A549 (cell line): Measurements from ENCODE around the gene MIB1. TPM values are rescaled to one million over a fixed set of nuclear protein-coding genes. Genes with fewer than 3 reads are reported as not detected.
A peak's percentile ranks its signal among the peaks of the same experiment; 100 is the strongest.

ENCODE experiments used
- ATAC-seq, 2 experiments: fragments of 200-7000 bp in 1 of 2; fragments of >200 bp in 1 of 2; cut with Nextera tagmentation in 1 of 2; cut with Tn5 transposase in 1 of 2; 3 replicates each; pipeline versions ENCODE4 v1.8.0 to v1.9.1; 2018 to 2020; ENCODE audit warnings: mild to moderate bottlenecking in 1 of 2, moderate library complexity in 1 of 2
- CTCF ChIA-PET: fragments of 300-600 bp; sonication (Branson Sonifier 250); formaldehyde crosslinking; extraction: SDS; loops from one replicate; lab custom pipeline; 2021; ENCODE audit warnings: antibody characterized with exemption, inconsistent platforms; lab: Yijun Ruan, JAX
- POLR2A ChIA-PET: fragments of 350-600 bp; formaldehyde crosslinking; extraction: SDS; loops from one replicate; lab custom pipeline; 2021; ENCODE audit warnings: antibody characterized with exemption, inconsistent platforms; lab: Yijun Ruan, JAX
- DNase-seq, 2 experiments: peaks; one replicate each; pipeline versions ENCODE4 v3.0.0 to v3.0.0-alpha.2; 2011 to 2016; ENCODE audit warnings: low read depth in 1 of 2, low spot score in 1 of 2
- FAIRE-seq: peaks from 2 replicates; lab custom pipeline; 2011; peaks lifted over from hg19 to GRCh38; lab: Jason Lieb, UNC
- H3K27ac ChIP-seq, 2 experiments: fragments of >200 bp; sonication (Bioruptor Twin); formaldehyde crosslinking; 3 replicates each; pipeline ENCODE4 v1.5.1; 2016 to 2017
- H3K4me1 ChIP-seq: fragments of >200 bp; sonication (Bioruptor Twin); formaldehyde crosslinking; 3 replicates; pipeline ENCODE4 v1.6.1; 2016
- H3K4me2 ChIP-seq: fragments of >200 bp; sonication (Bioruptor Twin); formaldehyde crosslinking; 3 replicates; pipeline ENCODE4 v1.6.1; 2016
- H3K4me3 ChIP-seq: fragments of >200 bp; sonication (Bioruptor Twin); formaldehyde crosslinking; 3 replicates; pipeline ENCODE4 v1.5.1; 2016
- H3K9me3 ChIP-seq: fragments of >200 bp; sonication (Bioruptor Twin); formaldehyde crosslinking; 3 replicates; pipeline ENCODE4 v1.6.1; 2016
- BHLHE40 ChIP-seq: IDR thresholded peaks from 2 replicates; pipeline ENCODE4 v1.6.1; 2012; ENCODE audit warnings: low read depth, low read length, inconsistent platforms
- CBX8 ChIP-seq: fragments of 200-600 bp; sonication (generic); IDR thresholded peaks from 2 replicates; pipeline ENCODE4 v1.6.1; 2016
- CEBPB ChIP-seq, 2 experiments: fragments of >200 bp in 1 of 2; sonication (Bioruptor Twin) in 1 of 2; formaldehyde crosslinking in 1 of 2; IDR thresholded peaks; 2 replicates each; pipeline ENCODE4 v1.6.1; 2012 to 2016
- CHD2 ChIP-seq: fragments of 150-350 bp; IDR thresholded peaks from 2 replicates; pipeline ENCODE4 v1.6.1; 2014; ENCODE audit warnings: low read length; ENCODE audit not compliant: partially characterized antibody
- EHMT2 ChIP-seq: fragments of 200-600 bp; sonication (generic); IDR thresholded peaks from 2 replicates; pipeline ENCODE4 v1.6.1; 2016; ENCODE audit warnings: antibody characterized with exemption, low read depth, mild to moderate bottlenecking, moderate library complexity
- FOSB ChIP-seq: fragments of 250-450 bp; sonication (Bioruptor Pico); IDR thresholded peaks from 2 replicates; pipeline ENCODE4 v1.5.0; 2020; ENCODE audit warnings: mild to moderate bottlenecking, moderate library complexity
- FOSL2 ChIP-seq, 2 experiments: fragments of 450-650 bp in 1 of 2; fragments of >200 bp in 1 of 2; sonication (Bioruptor Twin) in 1 of 2; formaldehyde crosslinking; IDR thresholded peaks; 2 replicates each; pipeline versions ENCODE4 v1.5.0 to v1.6.1; 2016 to 2020; ENCODE audit warnings: mild to moderate bottlenecking in 1 of 2, moderate library complexity in 1 of 2
- HOXA7 ChIP-seq: fragments of 250-450 bp; sonication (Bioruptor Pico); IDR thresholded peaks from 2 replicates; pipeline ENCODE4 v1.5.0; 2020; ENCODE audit warnings: mild to moderate bottlenecking, moderate library complexity
- HOXB5 ChIP-seq: fragments of 250-450 bp; sonication (Bioruptor Pico); IDR thresholded peaks from 2 replicates; pipeline ENCODE4 v1.5.0; 2020; ENCODE audit warnings: mild to moderate bottlenecking, moderate library complexity
- KDM5A ChIP-seq: fragments of 200-600 bp; sonication (generic); IDR thresholded peaks from 2 replicates; pipeline ENCODE4 v1.6.1; 2016; ENCODE audit warnings: antibody characterized with exemption, mild to moderate bottlenecking
- MAFK ChIP-seq: fragments of 450-650 bp; IDR thresholded peaks from 2 replicates; pipeline ENCODE4 v1.6.1; 2014; ENCODE audit not compliant: partially characterized antibody
- MAZ ChIP-seq: fragments of 150-350 bp; IDR thresholded peaks from 2 replicates; pipeline ENCODE4 v1.6.1; 2014; ENCODE audit warnings: antibody characterized with exemption, low read depth, low read length, borderline replicate concordance
- MYC ChIP-seq: IDR thresholded peaks from 2 replicates; pipeline ENCODE4 v1.6.1; 2012; ENCODE audit warnings: mild to moderate bottlenecking, inconsistent platforms, low read length, improper control_type of control experiment, borderline replicate concordance
- NR3C1 ChIP-seq: fragments of >200 bp; sonication (Bioruptor Twin); formaldehyde crosslinking; IDR thresholded peaks from 3 replicates; pipeline ENCODE4 v1.6.1; 2017
- RAD21 ChIP-seq, 2 experiments: fragments of >200 bp in 1 of 2; sonication (Bioruptor Twin) in 1 of 2; formaldehyde crosslinking in 1 of 2; IDR thresholded peaks in 1 of 2; conservative IDR thresholded peaks in 1 of 2; 2 replicates in 1 of 2; 3 replicates in 1 of 2; pipeline ENCODE4 v1.6.1; 2012 to 2018; ENCODE audit warnings: inconsistent platforms in 1 of 2
- SMC3 ChIP-seq: fragments of >200 bp; sonication (Bioruptor Twin); formaldehyde crosslinking; IDR thresholded peaks from 3 replicates; pipeline ENCODE4 v1.6.1; 2018; ENCODE audit warnings: inconsistent platforms
- SREBF2 ChIP-seq: fragments of 450-650 bp; IDR thresholded peaks from 2 replicates; pipeline ENCODE4 v1.6.1; 2014; ENCODE audit warnings: mild to moderate bottlenecking, moderate library complexity
- WGBS: methylation state at CpG from one replicate; pipeline ENCODE4 v1.1.6; 2017; ENCODE audit errors: missing lambda C conversion rate; 5-methylcytosine and 5-hydroxymethylcytosine counted together
- polyA plus RNA-seq, 4 experiments: library from polyadenylated mRNA; depleted of rRNA in 3 of 4; stranded (reverse); fragments of >200 nt; fragmentation: RNase III in 1 of 4; extraction: RNeasy Plus Mini Kit Qiagen cat#74134 plus additional on column Dnase treatment in 1 of 4; gene quantifications; 2 replicates in 3 of 4; 3 replicates in 1 of 4; pipeline ENCODE4 v1.2.3, GENCODE V29; 2011 to 2017
- TF ChIP-seq, protein P1 (sequence below): fragments of 450-650 bp; IDR thresholded peaks from 2 replicates; pipeline ENCODE4 v1.6.1; 2014; ENCODE audit warnings: antibody characterized with exemption
- TF ChIP-seq, protein P2 (sequence below): fragments of >200 bp; sonication (Bioruptor Twin); formaldehyde crosslinking; IDR thresholded peaks from 2 replicates; pipeline ENCODE4 v1.6.1; 2016
- TF ChIP-seq, protein P3 (sequence below): fragments of >200 bp; sonication (Bioruptor Twin); formaldehyde crosslinking; IDR thresholded peaks from 3 replicates; pipeline ENCODE4 v1.5.1; 2016
- TF ChIP-seq, protein P4 (sequence below): IDR thresholded peaks from 2 replicates; pipeline ENCODE4 v1.6.1; 2012

The MIB1 gene
- polyA plus RNA-seq, 2 of the 4 experiments (the other 2 are of a cell fraction): 9.6 to 22.2 TPM

DNA sequence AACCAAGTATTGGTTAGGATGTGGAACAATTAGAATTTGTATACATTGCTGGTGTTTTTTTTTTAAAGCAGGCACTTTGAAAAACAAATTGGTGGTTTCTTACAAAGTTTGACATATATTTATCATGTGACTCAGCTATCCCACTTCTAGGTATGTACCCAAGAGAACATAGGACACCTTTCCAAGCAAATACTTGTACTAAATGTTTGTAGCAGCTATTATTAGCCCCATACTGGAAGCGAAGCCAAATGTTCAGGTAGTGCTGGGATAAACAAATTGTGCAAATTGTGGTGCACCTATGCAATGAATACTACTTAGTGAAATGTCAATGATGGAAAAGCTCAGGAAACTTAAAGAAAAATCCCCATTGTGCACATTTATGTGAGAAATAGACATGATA, 101.0 kb downstream of the MIB1 start:
- DNase-seq (no peak), FAIRE-seq (no peak), ATAC-seq (no peak)
- Histone ChIP-seq H3K4me3 (no peak overlapping the region), H3K27ac (no peak overlapping the region), H3K4me1 (no peaks in the 10 kb centered on the region), H3K9me3 (no peaks in the 10 kb centered on the region), H3K4me2 (no peak overlapping the region)
- 88% methylated on average over 1 of the region's 1 CpG for WGBS
- TF ChIP-seq NR3C1 (no peak), CHD2 (no peak), HOXB5 (CRISPR knock-in tag) (no peak), SMC3 (no peak), FOSL2 (IDR thresholded peaks at IDR 0.05) (no peak), FOSL2 (CRISPR knock-in tag; IDR thresholded peaks at IDR 0.05) (no peak), CEBPB (IDR thresholded peaks at IDR 0.05) (no peak), SREBF2 (no peak), CBX8 (no peak), KDM5A (no peak), HOXA7 (no peak), FOSB (CRISPR knock-in tag) (no peak), EHMT2 (no peak), BHLHE40 (no peak)
- TF ChIP-seq, protein P1, sequence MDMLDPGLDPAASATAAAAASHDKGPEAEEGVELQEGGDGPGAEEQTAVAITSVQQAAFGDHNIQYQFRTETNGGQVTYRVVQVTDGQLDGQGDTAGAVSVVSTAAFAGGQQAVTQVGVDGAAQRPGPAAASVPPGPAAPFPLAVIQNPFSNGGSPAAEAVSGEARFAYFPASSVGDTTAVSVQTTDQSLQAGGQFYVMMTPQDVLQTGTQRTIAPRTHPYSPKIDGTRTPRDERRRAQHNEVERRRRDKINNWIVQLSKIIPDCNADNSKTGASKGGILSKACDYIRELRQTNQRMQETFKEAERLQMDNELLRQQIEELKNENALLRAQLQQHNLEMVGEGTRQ: no peak
- TF ChIP-seq, protein P2, sequence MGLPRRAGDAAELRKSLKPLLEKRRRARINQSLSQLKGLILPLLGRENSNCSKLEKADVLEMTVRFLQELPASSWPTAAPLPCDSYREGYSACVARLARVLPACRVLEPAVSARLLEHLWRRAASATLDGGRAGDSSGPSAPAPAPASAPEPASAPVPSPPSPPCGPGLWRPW: no peak
- POLR2A ChIA-PET: no interaction called here
- CTCF ChIA-PET: no interaction called here

DNA sequence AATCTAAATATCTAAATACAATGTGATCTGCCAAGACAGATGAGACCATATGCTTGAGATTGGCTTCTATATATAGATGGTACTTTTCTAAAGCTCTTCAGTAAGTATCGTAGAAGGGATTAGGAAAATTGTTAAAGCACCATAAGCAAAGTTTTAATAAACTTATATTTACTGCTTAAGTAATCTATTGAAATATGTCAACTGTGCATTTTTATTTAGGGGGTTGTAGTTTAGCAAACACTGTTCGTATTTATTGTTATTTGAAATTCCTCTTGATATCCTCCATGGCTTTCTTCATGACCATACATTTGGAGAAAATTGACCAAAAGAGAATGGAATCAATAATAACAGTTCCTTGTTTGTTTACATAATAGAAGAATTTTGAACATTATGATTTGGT, 102.7 kb downstream of the MIB1 start:
- WGBS: 93% methylated on average over 2 of the region's 2 CpGs
- DNase-seq (no peak), FAIRE-seq (no peak), ATAC-seq (no peak)
- H3K27ac ChIP-seq: no peak overlapping the region
- no peak overlapping the region for H3K4me2 ChIP-seq
- no peak overlapping the region for H3K4me3 ChIP-seq
- no peaks in the 10 kb centered on the region for H3K9me3 ChIP-seq
- CTCF ChIA-PET: interaction anchor here (1.3 kb wide), 1 partner anchor 68 kb away, joined by 3 read pairs; no protein-coding TSS in a partner anchor
- POLR2A ChIA-PET: no interaction called here
- no peak for TF ChIP-seq MYC
- TF ChIP-seq MAFK: peak; percentile 65
- no peaks in the 10 kb centered on the region for H3K4me1 ChIP-seq

DNA sequence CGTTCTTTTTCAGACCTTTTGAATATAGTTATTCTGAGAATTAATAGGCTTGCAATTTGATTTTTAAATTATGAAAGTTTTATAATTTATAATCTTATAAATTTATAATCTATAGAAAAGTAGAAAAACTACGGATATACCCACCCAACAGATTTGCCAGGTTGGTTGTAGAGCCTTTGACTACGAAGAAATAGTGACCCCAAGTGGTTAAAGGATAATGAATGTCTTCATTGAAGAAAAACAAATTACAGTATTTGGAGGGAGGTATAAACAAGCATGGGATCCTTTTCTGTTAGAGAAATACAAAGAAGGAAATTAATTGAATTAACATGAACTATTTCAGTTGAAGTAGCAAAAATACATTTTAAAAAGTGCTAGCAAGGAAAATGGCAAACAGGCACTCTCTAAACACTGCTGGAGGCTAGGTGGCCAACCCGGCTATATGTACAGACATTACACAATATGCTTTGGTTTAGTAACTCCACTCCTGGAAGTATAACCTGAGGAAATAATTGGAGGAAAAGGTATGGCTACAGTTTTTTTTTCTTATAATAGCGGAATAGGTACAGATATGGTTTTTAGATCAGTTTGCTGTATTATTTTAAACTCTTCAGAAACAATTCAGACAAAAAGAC, 110.9 kb downstream of the MIB1 start:
- no peaks in the 10 kb centered on the region for H3K4me1 ChIP-seq
- POLR2A ChIA-PET: no interaction called here
- no peak for TF ChIP-seq MAZ
- TF ChIP-seq, protein P3, sequence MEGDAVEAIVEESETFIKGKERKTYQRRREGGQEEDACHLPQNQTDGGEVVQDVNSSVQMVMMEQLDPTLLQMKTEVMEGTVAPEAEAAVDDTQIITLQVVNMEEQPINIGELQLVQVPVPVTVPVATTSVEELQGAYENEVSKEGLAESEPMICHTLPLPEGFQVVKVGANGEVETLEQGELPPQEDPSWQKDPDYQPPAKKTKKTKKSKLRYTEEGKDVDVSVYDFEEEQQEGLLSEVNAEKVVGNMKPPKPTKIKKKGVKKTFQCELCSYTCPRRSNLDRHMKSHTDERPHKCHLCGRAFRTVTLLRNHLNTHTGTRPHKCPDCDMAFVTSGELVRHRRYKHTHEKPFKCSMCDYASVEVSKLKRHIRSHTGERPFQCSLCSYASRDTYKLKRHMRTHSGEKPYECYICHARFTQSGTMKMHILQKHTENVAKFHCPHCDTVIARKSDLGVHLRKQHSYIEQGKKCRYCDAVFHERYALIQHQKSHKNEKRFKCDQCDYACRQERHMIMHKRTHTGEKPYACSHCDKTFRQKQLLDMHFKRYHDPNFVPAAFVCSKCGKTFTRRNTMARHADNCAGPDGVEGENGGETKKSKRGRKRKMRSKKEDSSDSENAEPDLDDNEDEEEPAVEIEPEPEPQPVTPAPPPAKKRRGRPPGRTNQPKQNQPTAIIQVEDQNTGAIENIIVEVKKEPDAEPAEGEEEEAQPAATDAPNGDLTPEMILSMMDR: peak; percentile 50
- 0 out of 3 replicates have a peak, but pooled peaks have one; percentile 19 for TF ChIP-seq SMC3
- TF ChIP-seq, protein P4, sequence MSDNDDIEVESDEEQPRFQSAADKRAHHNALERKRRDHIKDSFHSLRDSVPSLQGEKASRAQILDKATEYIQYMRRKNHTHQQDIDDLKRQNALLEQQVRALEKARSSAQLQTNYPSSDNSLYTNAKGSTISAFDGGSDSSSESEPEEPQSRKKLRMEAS: no peak
- TF ChIP-seq RAD21 (conservative IDR thresholded peaks at IDR 0.05 in 1 of 2, IDR thresholded peaks at IDR 0.05 in 1 of 2): peak in 1 of 2 experiments; percentile 50; a peak in 4 of 5 replicates
- TF ChIP-seq, protein P2: no peak
- 65% methylated on average over 5 of the region's 5 CpGs for WGBS
- H3K4me2 ChIP-seq: no peak overlapping the region
- DNase-seq (peak in 1 of 2 experiments; percentile 13), FAIRE-seq (no peak), ATAC-seq (no peak)
- H3K4me3 ChIP-seq: no peak overlapping the region
- CTCF ChIA-PET: interaction anchor here (0.7 kb wide), 1 partner anchor 317 kb away, joined by 3 read pairs; no protein-coding TSS in a partner anchor
- H3K27ac ChIP-seq: no peak overlapping the region
- H3K9me3 ChIP-seq: no peaks in the 10 kb centered on the region
